IMR-90 (cell line): ENCODE results near the gene LCNL1. TPM values are rescaled to one million over a fixed set of nuclear protein-coding genes. Genes with fewer than 3 reads are reported as not detected.

Experiments used
- ATAC-seq: fragments of 200-7000 bp; cut with Tn5 transposase; 2 replicates; pipeline ENCODE4 v1.9.1; 2020; ENCODE audit warnings: low read depth, mild to moderate bottlenecking, moderate library complexity
- BruUV-seq: library from RNA; stranded (reverse); fragments of 400-500 nt; replicated peaks from 2 replicates; lab custom pipeline; 2021; lab: Mats Ljungman, UMichigan
- CTCF ChIA-PET: fragments of 300-600 bp; formaldehyde crosslinking; extraction: SDS; loops from one replicate; lab custom pipeline; 2021; ENCODE audit warnings: antibody characterized with exemption; lab: Yijun Ruan, JAX
- POLR2A ChIA-PET: fragments of 300-600 bp; sonication (Branson Sonifier 250); formaldehyde crosslinking; loops from one replicate; lab custom pipeline; 2022; ENCODE audit warnings: antibody characterized with exemption; ENCODE audit not compliant: unreplicated experiment; lab: Charles Lee
- DNase-seq: peaks from one replicate; pipeline ENCODE4 v3.0.0; 2013
- H2AFZ ChIP-seq: replicated peaks from 2 replicates; pipeline ENCODE3; 2013; ENCODE audit warnings: low read length, mild to moderate bottlenecking; ENCODE audit not compliant: poor library complexity
- H2AK5ac ChIP-seq: 2 replicates; pipeline ENCODE4 v1.6.1; 2013; ENCODE audit warnings: low read depth, low read length, inconsistent platforms
- H2AK9ac ChIP-seq: replicated peaks from 2 replicates; pipeline ENCODE3; 2013; ENCODE audit warnings: mild to moderate bottlenecking, low read depth, low read length, moderate library complexity; ENCODE audit not compliant: poor library complexity
- H2BK120ac ChIP-seq: 2 replicates; pipeline ENCODE4 v1.6.1; 2013; ENCODE audit warnings: low read depth, low read length, inconsistent platforms
- H2BK15ac ChIP-seq: 3 replicates; pipeline ENCODE4 v1.6.1; 2013; ENCODE audit warnings: low read depth, low read length, inconsistent platforms
- H2BK20ac ChIP-seq: 2 replicates; pipeline ENCODE4 v1.6.1; 2013; ENCODE audit warnings: low read depth, mild to moderate bottlenecking, inconsistent platforms, low read length, moderate library complexity
- H2BK5ac ChIP-seq: 2 replicates; pipeline ENCODE4 v1.6.1; 2013; ENCODE audit warnings: mild to moderate bottlenecking, low read depth, low read length, inconsistent platforms; ENCODE audit not compliant: poor library complexity, severe bottlenecking
- H3K14ac ChIP-seq: replicated peaks from 2 replicates; pipeline ENCODE4 v1.6.1; 2013; ENCODE audit warnings: low read depth, low read length, inconsistent platforms
- H3K18ac ChIP-seq: 2 replicates; pipeline ENCODE4 v1.6.1; 2013; ENCODE audit warnings: low read depth, low read length, control low read depth
- H3K23ac ChIP-seq: 2 replicates; pipeline ENCODE4 v1.6.1; 2013; ENCODE audit warnings: low read depth, low read length, inconsistent platforms
- H3K27ac ChIP-seq: 2 replicates; pipeline ENCODE4 v1.5.1; 2013; ENCODE audit warnings: mild to moderate bottlenecking, control low read depth, low read length; ENCODE audit not compliant: insufficient read depth
- H3K27me3 ChIP-seq: 2 replicates; pipeline ENCODE4 v1.6.1; 2013; ENCODE audit warnings: low read length; ENCODE audit not compliant: control insufficient read depth, insufficient read depth
- H3K36me3 ChIP-seq: 2 replicates; pipeline ENCODE4 v1.6.1; 2013; ENCODE audit warnings: low read length, mixed read lengths; ENCODE audit not compliant: control insufficient read depth, insufficient read depth
- H3K4ac ChIP-seq: 2 replicates; pipeline ENCODE4 v1.6.1; 2013; ENCODE audit warnings: low read depth, low read length, inconsistent platforms
- H3K4me1 ChIP-seq: 2 replicates; pipeline ENCODE4 v1.6.1; 2013; ENCODE audit warnings: low read length, mixed read lengths; ENCODE audit not compliant: control insufficient read depth, insufficient read depth
- H3K4me2 ChIP-seq: 2 replicates; pipeline ENCODE4 v1.6.1; 2013; ENCODE audit warnings: low read depth, mild to moderate bottlenecking, control low read depth, low read length, moderate library complexity
- H3K4me3 ChIP-seq: 2 replicates; pipeline ENCODE4 v1.5.1; 2013; ENCODE audit warnings: low read depth, mild to moderate bottlenecking, control low read depth, low read length, moderate library complexity; ENCODE audit not compliant: insufficient read depth
- H3K56ac ChIP-seq: 2 replicates; pipeline ENCODE4 v1.6.1; 2013; ENCODE audit warnings: low read length, inconsistent platforms; ENCODE audit not compliant: insufficient read depth; ENCODE audit errors: extremely low read depth
- H3K79me1 ChIP-seq, 2 experiments: 2 replicates each; pipeline ENCODE4 v1.6.1; 2013; ENCODE audit warnings: low read length in 2 of 2, inconsistent platforms in 1 of 2, low read depth in 1 of 2
- H3K9ac ChIP-seq: 2 replicates; pipeline ENCODE4 v1.6.1; 2013; ENCODE audit warnings: low read depth, low read length, control low read depth
- H3K9me1 ChIP-seq: 2 replicates; pipeline ENCODE4 v1.6.1; 2013; ENCODE audit warnings: low read length, inconsistent platforms; ENCODE audit not compliant: insufficient read depth
- H3K9me3 ChIP-seq: 2 replicates; pipeline ENCODE4 v1.6.1; 2013; ENCODE audit warnings: low read length; ENCODE audit not compliant: control insufficient read depth, insufficient read depth
- H4K20me1 ChIP-seq: 2 replicates; pipeline ENCODE4 v1.6.1; 2013; ENCODE audit warnings: low read length, inconsistent platforms; ENCODE audit not compliant: insufficient read depth
- H4K5ac ChIP-seq: 2 replicates; pipeline ENCODE4 v1.6.1; 2013; ENCODE audit warnings: mild to moderate bottlenecking, low read depth, low read length, control low read depth
- H4K8ac ChIP-seq, 2 experiments: 2 replicates each; pipeline ENCODE4 v1.6.1; 2013; ENCODE audit warnings: low read depth in 2 of 2, low read length in 2 of 2, control low read depth in 1 of 2, inconsistent platforms in 1 of 2
- H4K91ac ChIP-seq: 2 replicates; pipeline ENCODE4 v1.6.1; 2013; ENCODE audit warnings: low read depth, low read length, inconsistent platforms; ENCODE audit not compliant: insufficient read depth
- BHLHE40 ChIP-seq: fragments of 150-350 bp; IDR thresholded peaks from 2 replicates; pipeline ENCODE4 v1.6.1; 2016; ENCODE audit warnings: mild to moderate bottlenecking, low read depth, low read length
- CEBPB ChIP-seq: IDR thresholded peaks from 2 replicates; pipeline ENCODE4 v1.6.1; 2012; ENCODE audit warnings: low read depth, low read length, improper control_type of control experiment
- CHD1 ChIP-seq: IDR thresholded peaks from 2 replicates; pipeline ENCODE4 v1.6.1; 2012; ENCODE audit warnings: low read depth, low read length, improper control_type of control experiment
- ELK1 ChIP-seq: fragments of 150-350 bp; IDR thresholded peaks from 2 replicates; pipeline ENCODE4 v1.6.1; 2016; ENCODE audit warnings: low read depth, mild to moderate bottlenecking, low read length, moderate library complexity, borderline replicate concordance
- FOS ChIP-seq: fragments of 150-350 bp; IDR thresholded peaks from 2 replicates; pipeline ENCODE4 v1.6.1; 2016; ENCODE audit warnings: low read depth, low read length
- MAFK ChIP-seq: IDR thresholded peaks from 2 replicates; pipeline ENCODE4 v1.6.1; 2012; ENCODE audit warnings: low read depth, low read length, improper control_type of control experiment
- MAZ ChIP-seq: IDR thresholded peaks from 2 replicates; pipeline ENCODE4 v1.6.1; 2012; ENCODE audit warnings: low read depth, mild to moderate bottlenecking, low read length, improper control_type of control experiment, moderate library complexity, borderline replicate concordance
- MXI1 ChIP-seq: IDR thresholded peaks from 2 replicates; pipeline ENCODE4 v1.6.1; 2012; ENCODE audit warnings: low read depth, mild to moderate bottlenecking, low read length, moderate library complexity, borderline replicate concordance
- NFE2L2 ChIP-seq: fragments of 150-350 bp; IDR thresholded peaks from 2 replicates; pipeline ENCODE4 v1.6.1; 2016; ENCODE audit warnings: low read depth, mild to moderate bottlenecking, low read length
- POLR2A ChIP-seq: IDR thresholded peaks from 2 replicates; pipeline ENCODE4 v1.6.1; 2012; ENCODE audit warnings: mild to moderate bottlenecking, low read depth, low read length
- RAD21 ChIP-seq: IDR thresholded peaks from 2 replicates; pipeline ENCODE4 v1.6.1; 2012; ENCODE audit warnings: low read length, improper control_type of control experiment
- RCOR1 ChIP-seq: IDR thresholded peaks from 2 replicates; pipeline ENCODE4 v1.6.1; 2012; ENCODE audit warnings: mild to moderate bottlenecking, low read length, improper control_type of control experiment; ENCODE audit not compliant: insufficient replicate concordance
- RFX5 ChIP-seq: IDR thresholded peaks from 2 replicates; pipeline ENCODE4 v1.8.0; 2012; ENCODE audit warnings: low read depth, mild to moderate bottlenecking, low read length, moderate library complexity
- SMC3 ChIP-seq: fragments of 150-350 bp; IDR thresholded peaks from 2 replicates; pipeline ENCODE4 v1.6.1; 2016; ENCODE audit warnings: low read depth, mild to moderate bottlenecking, antibody characterized with exemption, low read length, moderate library complexity
- WGBS, 2 experiments: methylation state at CpG; one replicate each; pipeline versions ENCODE4 v1.1.5 to v1.1.7; 2013; ENCODE audit warnings: missing lambda C conversion rate in 2 of 2; ENCODE audit not compliant: insufficient read length in 1 of 2; ENCODE audit errors: extremely low coverage in 2 of 2; 5-methylcytosine and 5-hydroxymethylcytosine counted together
- dilution Hi-C: fragments of 300-500 bp; cut with HindIII; formaldehyde crosslinking; loops from one replicate; pipeline ENCODE4 v1.14.3; 2018; ENCODE audit warnings: low sequenced_read_pairs; ENCODE audit not compliant: unreplicated experiment
- in situ Hi-C: fragments of 300-500 bp; cut with MboI; formaldehyde crosslinking; loops from 3 replicates; pipeline ENCODE4 v1.14.3; 2019; ENCODE audit warnings: low sequenced_read_pairs, inconsistent platforms, mixed read lengths
- intact Hi-C: fragments of 100-400 bp; cut with micrococcal nuclease; formaldehyde crosslinking; loops from 2 replicates; pipeline ENCODE4 v1.10.0; 2022
- polyA plus RNA-seq, 3 experiments: library from polyadenylated mRNA; depleted of rRNA; stranded (reverse); fragments of >200 nt; gene quantifications; 2 replicates each; pipeline ENCODE4 v1.2.3, GENCODE V29; 2012; ENCODE audit warnings: low replicate concordance in 1 of 3
- total RNA-seq: library from RNA; depleted of rRNA; stranded (reverse); fragments of >200 nt; gene quantifications from 2 replicates; pipeline ENCODE4 v1.2.3, GENCODE V29; 2012
- TF ChIP-seq, protein P1 (sequence below): fragments of 150-350 bp; IDR thresholded peaks from 2 replicates; pipeline ENCODE4 v1.6.1; 2017; ENCODE audit warnings: mild to moderate bottlenecking, antibody characterized with exemption, low read length, low read depth
- TF ChIP-seq, protein P2 (sequence below): conservative IDR thresholded peaks from 2 replicates; pipeline ENCODE4 v1.5.1; 2012; ENCODE audit warnings: mild to moderate bottlenecking, low read depth, low read length, improper control_type of control experiment

LCNL1 gene
- total and polyA plus RNA-seq, 2 of the 4 experiments (the other 2 are of a cell fraction), result 0.15 TPM; not detected in 1

GRCh38 chr9:136963341-136963740 lies 19.5 kb upstream of the LCNL1 start:
- H3K14ac ChIP-seq, result no peak overlapping the region
- H3K4me3 ChIP-seq, result no peak overlapping the region
- no peak overlapping the region for H2BK120ac ChIP-seq
- no peak overlapping the region for H2BK5ac ChIP-seq
- no peak overlapping the region for H2AK5ac ChIP-seq
- DNase-seq, result no peak
- H2BK20ac ChIP-seq, result no peak overlapping the region
- in situ Hi-C loops, result no loop called here
- no peak overlapping the region for H2AFZ ChIP-seq
- no peak overlapping the region for H3K18ac ChIP-seq
- peaks cover 21% of the 10 kb centered on the region for H3K27me3 ChIP-seq
- ChIA-PET POLR2A (no interaction called here), CTCF (no interaction called here)
- no peak overlapping the region for H3K4ac ChIP-seq
- no peak overlapping the region for H3K56ac ChIP-seq
- WGBS, 2 experiments, result 60% methylated on average over 1 of the region's 15 CpGs; no CpG with 5 or more reads in 1 of the 2 experiments
- no peak overlapping the region for H4K91ac ChIP-seq
- H3K9ac ChIP-seq, result no peak overlapping the region
- no peak overlapping the region for H4K5ac ChIP-seq
- dilution Hi-C loops, result no loop called here
- no peak overlapping the region for H2AK9ac ChIP-seq
- H3K4me1 ChIP-seq, result no peaks in the 10 kb centered on the region
- BruUV-seq, result no TSS peak
- H3K36me3 ChIP-seq, result no peaks in the 10 kb centered on the region
- H3K9me1 ChIP-seq, result peaks cover 2% of the 10 kb centered on the region; the same call in 1 of the 2 replicates
- intact Hi-C loops, result no loop called here
- H3K79me1 ChIP-seq, result no peaks in the 10 kb centered on the region
- no peak overlapping the region for H2BK15ac ChIP-seq
- H3K9me3 ChIP-seq, result no peaks in the 10 kb centered on the region
- H3K23ac ChIP-seq, result no peak overlapping the region
- TF ChIP-seq MAZ (no peak), ELK1 (no peak), BHLHE40 (no peak), RCOR1 (no peak), RAD21 (no peak), POLR2A (no peak), MAFK (no peak), FOS (no peak), MXI1 (no peak), RFX5 (no peak), SMC3 (no peak), NFE2L2 (no peak), CEBPB (no peak), CHD1 (no peak)
- TF ChIP-seq, protein P1, sequence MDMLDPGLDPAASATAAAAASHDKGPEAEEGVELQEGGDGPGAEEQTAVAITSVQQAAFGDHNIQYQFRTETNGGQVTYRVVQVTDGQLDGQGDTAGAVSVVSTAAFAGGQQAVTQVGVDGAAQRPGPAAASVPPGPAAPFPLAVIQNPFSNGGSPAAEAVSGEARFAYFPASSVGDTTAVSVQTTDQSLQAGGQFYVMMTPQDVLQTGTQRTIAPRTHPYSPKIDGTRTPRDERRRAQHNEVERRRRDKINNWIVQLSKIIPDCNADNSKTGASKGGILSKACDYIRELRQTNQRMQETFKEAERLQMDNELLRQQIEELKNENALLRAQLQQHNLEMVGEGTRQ, result no peak
- TF ChIP-seq, protein P2, sequence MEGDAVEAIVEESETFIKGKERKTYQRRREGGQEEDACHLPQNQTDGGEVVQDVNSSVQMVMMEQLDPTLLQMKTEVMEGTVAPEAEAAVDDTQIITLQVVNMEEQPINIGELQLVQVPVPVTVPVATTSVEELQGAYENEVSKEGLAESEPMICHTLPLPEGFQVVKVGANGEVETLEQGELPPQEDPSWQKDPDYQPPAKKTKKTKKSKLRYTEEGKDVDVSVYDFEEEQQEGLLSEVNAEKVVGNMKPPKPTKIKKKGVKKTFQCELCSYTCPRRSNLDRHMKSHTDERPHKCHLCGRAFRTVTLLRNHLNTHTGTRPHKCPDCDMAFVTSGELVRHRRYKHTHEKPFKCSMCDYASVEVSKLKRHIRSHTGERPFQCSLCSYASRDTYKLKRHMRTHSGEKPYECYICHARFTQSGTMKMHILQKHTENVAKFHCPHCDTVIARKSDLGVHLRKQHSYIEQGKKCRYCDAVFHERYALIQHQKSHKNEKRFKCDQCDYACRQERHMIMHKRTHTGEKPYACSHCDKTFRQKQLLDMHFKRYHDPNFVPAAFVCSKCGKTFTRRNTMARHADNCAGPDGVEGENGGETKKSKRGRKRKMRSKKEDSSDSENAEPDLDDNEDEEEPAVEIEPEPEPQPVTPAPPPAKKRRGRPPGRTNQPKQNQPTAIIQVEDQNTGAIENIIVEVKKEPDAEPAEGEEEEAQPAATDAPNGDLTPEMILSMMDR, result no peak
- H4K20me1 ChIP-seq, result no peaks in the 10 kb centered on the region
- ATAC-seq, result no peak
- H4K8ac ChIP-seq, result no peak overlapping the region
- no peak overlapping the region for H3K27ac ChIP-seq
- no peak overlapping the region for H3K4me2 ChIP-seq
